HepG2 (cell line): ENCODE results near the gene VPS54. TPM values are rescaled to one million over a fixed set of nuclear protein-coding genes. Genes with fewer than 3 reads are reported as not detected.
A peak's percentile ranks its signal among the peaks of the same experiment; 100 is the strongest.

ENCODE experiments used
- ATF6 ChIP-seq: sonication (generic); formaldehyde crosslinking; conservative IDR thresholded peaks from 2 replicates; pipeline ENCODE4 v1.4.0; 2020; ENCODE audit warnings: missing genetic modification reagents
- CEBPB ChIP-seq: IDR thresholded peaks from 2 replicates; pipeline ENCODE4 v1.6.1; 2011; ENCODE audit warnings: low read depth, low read length, improper control_type of control experiment, borderline replicate concordance
- EP300 ChIP-seq, 3 experiments: sonication (generic) in 1 of 3; formaldehyde crosslinking in 1 of 3; IDR thresholded peaks; 2 replicates each; pipeline versions ENCODE4 v1.5.1 to v1.6.1; 2011 to 2020; ENCODE audit warnings: low read depth in 2 of 3, low read length in 2 of 3, borderline replicate concordance in 1 of 3, improper control_type of control experiment in 1 of 3, mild to moderate bottlenecking in 1 of 3, missing genetic modification reagents in 1 of 3, moderate library complexity in 1 of 3
- HOXD1 ChIP-seq: sonication (generic); formaldehyde crosslinking; IDR thresholded peaks from 2 replicates; pipeline ENCODE4 v1.5.0; 2020; ENCODE audit warnings: missing genetic modification reagents
- KDM3A ChIP-seq: IDR thresholded peaks from 2 replicates; pipeline ENCODE4 v1.6.1; 2018; ENCODE audit warnings: low read depth, missing compliant biosample characterization
- MTA1 ChIP-seq: sonication (generic); formaldehyde crosslinking; IDR thresholded peaks from 2 replicates; pipeline ENCODE4 v1.4.0; 2020; ENCODE audit warnings: missing genetic modification reagents, mild to moderate bottlenecking, borderline replicate concordance
- SALL1 ChIP-seq: sonication (generic); formaldehyde crosslinking; IDR thresholded peaks from 2 replicates; pipeline ENCODE4 v1.8.0; 2022; ENCODE audit warnings: mild to moderate bottlenecking, missing genetic modification reagents
- SAP130 ChIP-seq: IDR thresholded peaks from 2 replicates; pipeline ENCODE4 v1.6.1; 2016; ENCODE audit warnings: low read depth
- TARDBP ChIP-seq: sonication (generic); formaldehyde crosslinking; IDR thresholded peaks from 2 replicates; pipeline ENCODE4 v1.8.0; 2022; ENCODE audit warnings: mild to moderate bottlenecking, missing genetic modification reagents
- ZNF317 ChIP-seq: sonication (generic); formaldehyde crosslinking; IDR thresholded peaks from 2 replicates; pipeline ENCODE4 v1.5.0; 2020; ENCODE audit warnings: mild to moderate bottlenecking, missing genetic modification reagents
- ZNF501 ChIP-seq: sonication (generic); formaldehyde crosslinking; IDR thresholded peaks from 2 replicates; pipeline ENCODE4 v1.5.1; 2020; ENCODE audit warnings: mild to moderate bottlenecking, moderate library complexity, missing genetic modification reagents
- ZNF710 ChIP-seq: sonication (generic); formaldehyde crosslinking; IDR thresholded peaks from 2 replicates; pipeline ENCODE4 v1.5.0; 2020; ENCODE audit warnings: mild to moderate bottlenecking, missing genetic modification reagents, borderline replicate concordance
- ZNF775 ChIP-seq: sonication (generic); formaldehyde crosslinking; IDR thresholded peaks from 2 replicates; pipeline ENCODE4 v1.4.0; 2020; ENCODE audit warnings: missing genetic modification reagents, mild to moderate bottlenecking, moderate library complexity, borderline replicate concordance
- ZNF792 ChIP-seq: IDR thresholded peaks from 2 replicates; pipeline ENCODE4 v1.6.1; 2016
- polyA plus RNA-seq, 8 experiments: library from polyadenylated mRNA; depleted of rRNA in 3 of 8; stranded (reverse) in 7 of 8; unstranded in 1 of 8; fragments of >200 nt; fragmentation: Illumina TruSeq in 4 of 8; extraction: Trizol in 4 of 8; gene quantifications; 2 replicates each; pipeline versions ENCODE4 v1.2.1 to v1.2.3, GENCODE V29; 2011 to 2016; ENCODE audit warnings: low read depth in 4 of 8, missing spikeins in 1 of 8, mixed read lengths in 1 of 8; ENCODE audit not compliant: insufficient read depth in 1 of 8
- total RNA-seq, 5 experiments: library from RNA; depleted of rRNA; stranded (reverse); fragments of >200 nt; fragmentation: Illumina TruSeq; extraction: Trizol; gene quantifications; 2 replicates each; pipeline ENCODE4 v1.2.3, GENCODE V29; 2016; ENCODE audit warnings: low read depth in 1 of 5
- TF ChIP-seq, protein P1 (sequence below): IDR thresholded peaks from 2 replicates; pipeline ENCODE4 v1.6.1; 2018; ENCODE audit warnings: missing genetic modification reagents
- TF ChIP-seq, protein P2 (sequence below): sonication (generic); formaldehyde crosslinking; IDR thresholded peaks from 2 replicates; pipeline ENCODE4 v1.4.0; 2020; ENCODE audit warnings: missing genetic modification reagents
- TF ChIP-seq, protein P3 (sequence below): IDR thresholded peaks from 2 replicates; pipeline ENCODE4 v1.6.1; 2016; ENCODE audit warnings: mild to moderate bottlenecking
- TF ChIP-seq, protein P4 (sequence below): sonication (generic); formaldehyde crosslinking; IDR thresholded peaks from 2 replicates; pipeline ENCODE4 v1.5.0; 2020; ENCODE audit warnings: missing genetic modification reagents

The VPS54 gene
- total and polyA plus RNA-seq, 2 of the 13 experiments (the other 11 are each of a cell fraction or from before 2014, with no cell fraction given) = 64.7 to 77.5 TPM

DNA sequence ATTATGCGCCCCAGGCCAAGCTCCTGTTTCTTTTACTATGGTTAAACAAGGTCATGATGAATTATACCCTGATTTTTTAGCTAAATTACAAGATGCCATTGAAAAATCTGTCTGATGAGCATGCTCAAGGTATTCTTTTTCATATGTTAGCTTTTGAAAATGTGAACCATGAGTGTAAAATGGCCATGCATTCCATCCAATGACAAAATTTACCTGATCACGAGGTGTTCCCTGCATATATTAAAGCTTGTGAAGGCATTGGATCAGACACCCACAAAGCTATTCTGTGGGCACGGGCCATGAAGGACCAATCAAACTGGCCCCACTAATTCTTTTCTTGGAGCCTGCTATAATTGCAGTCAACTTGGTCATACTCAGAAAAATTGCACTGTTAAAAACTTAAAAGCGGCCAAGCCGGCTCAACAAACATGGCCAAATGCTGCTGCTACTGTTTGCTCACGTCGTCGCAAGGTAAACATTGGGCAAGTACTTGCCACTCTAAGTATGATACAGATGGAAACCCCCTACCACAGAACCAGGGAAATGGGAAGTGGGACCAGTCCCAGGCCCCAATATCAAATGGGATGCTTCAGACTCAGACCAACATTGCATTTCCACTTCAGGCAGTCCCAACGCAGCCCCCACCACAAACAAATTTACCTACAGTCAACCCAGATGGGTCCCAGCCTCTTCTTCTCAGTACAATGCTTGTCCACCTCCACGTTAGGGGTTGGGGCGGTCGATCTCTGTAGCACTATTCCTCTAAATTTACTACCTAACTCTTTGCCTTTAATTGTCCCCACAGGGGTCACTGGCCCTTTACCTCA lies 27.8 kb downstream of the VPS54 start (continued):
- TF ChIP-seq, protein P1, sequence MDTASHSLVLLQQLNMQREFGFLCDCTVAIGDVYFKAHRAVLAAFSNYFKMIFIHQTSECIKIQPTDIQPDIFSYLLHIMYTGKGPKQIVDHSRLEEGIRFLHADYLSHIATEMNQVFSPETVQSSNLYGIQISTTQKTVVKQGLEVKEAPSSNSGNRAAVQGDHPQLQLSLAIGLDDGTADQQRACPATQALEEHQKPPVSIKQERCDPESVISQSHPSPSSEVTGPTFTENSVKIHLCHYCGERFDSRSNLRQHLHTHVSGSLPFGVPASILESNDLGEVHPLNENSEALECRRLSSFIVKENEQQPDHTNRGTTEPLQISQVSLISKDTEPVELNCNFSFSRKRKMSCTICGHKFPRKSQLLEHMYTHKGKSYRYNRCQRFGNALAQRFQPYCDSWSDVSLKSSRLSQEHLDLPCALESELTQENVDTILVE (CRISPR knock-in tag) = peak; percentile 70; the same call in 1 of the 2 replicates
- TF ChIP-seq ZNF501 (CRISPR knock-in tag) = peak; percentile 86
- TF ChIP-seq ZNF710 (CRISPR knock-in tag) = peak; percentile 79; the same call in 1 of the 2 replicates
- TF ChIP-seq HOXD1 (CRISPR knock-in tag) = peak; percentile 78; the same call in 1 of the 2 replicates
- peak; percentile 84; the same call in 1 of the 2 replicates for TF ChIP-seq ZNF792 (CRISPR knock-in tag)
- TF ChIP-seq SAP130 (CRISPR knock-in tag) = peak; percentile 84
- TF ChIP-seq, protein P2, sequence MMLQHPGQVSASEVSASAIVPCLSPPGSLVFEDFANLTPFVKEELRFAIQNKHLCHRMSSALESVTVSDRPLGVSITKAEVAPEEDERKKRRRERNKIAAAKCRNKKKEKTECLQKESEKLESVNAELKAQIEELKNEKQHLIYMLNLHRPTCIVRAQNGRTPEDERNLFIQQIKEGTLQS (CRISPR knock-in tag) = peak; percentile 68; the same call in 1 of the 2 replicates
- TF ChIP-seq SALL1 (CRISPR knock-in tag) = peak; percentile 100
- TF ChIP-seq ZNF775 = peak; percentile 42; the same call in 1 of the 2 replicates
- peak; percentile 73; the same call in 1 of the 2 replicates for TF ChIP-seq TARDBP (CRISPR knock-in tag)
- peak; percentile 84; the same call in 1 of the 2 replicates for TF ChIP-seq KDM3A (CRISPR knock-in tag)
- TF ChIP-seq, protein P3, sequence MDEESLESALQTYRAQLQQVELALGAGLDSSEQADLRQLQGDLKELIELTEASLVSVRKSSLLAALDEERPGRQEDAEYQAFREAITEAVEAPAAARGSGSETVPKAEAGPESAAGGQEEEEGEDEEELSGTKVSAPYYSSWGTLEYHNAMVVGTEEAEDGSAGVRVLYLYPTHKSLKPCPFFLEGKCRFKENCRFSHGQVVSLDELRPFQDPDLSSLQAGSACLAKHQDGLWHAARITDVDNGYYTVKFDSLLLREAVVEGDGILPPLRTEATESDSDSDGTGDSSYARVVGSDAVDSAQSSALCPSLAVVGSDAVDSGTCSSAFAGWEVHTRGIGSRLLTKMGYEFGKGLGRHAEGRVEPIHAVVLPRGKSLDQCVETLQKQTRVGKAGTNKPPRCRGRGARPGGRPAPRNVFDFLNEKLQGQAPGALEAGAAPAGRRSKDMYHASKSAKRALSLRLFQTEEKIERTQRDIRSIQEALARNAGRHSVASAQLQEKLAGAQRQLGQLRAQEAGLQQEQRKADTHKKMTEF (CRISPR knock-in tag) = peak; percentile 77
- TF ChIP-seq ATF6 (CRISPR knock-in tag) = 0 out of 2 replicates have a peak, but pooled peaks have one; percentile 31
- peak; percentile 68; the same call in 1 of the 2 replicates for TF ChIP-seq MTA1 (CRISPR knock-in tag)
- peak; percentile 86 for TF ChIP-seq CEBPB
- TF ChIP-seq EP300 (IDR thresholded peaks at IDR 0.05; ENCODE audit: low read depth in 2 of 2, low read length in 2 of 2) = peak; percentile 75 to 96
- peak; percentile 92 for TF ChIP-seq EP300 (CRISPR knock-in tag; IDR thresholded peaks at IDR 0.05; ENCODE audit: borderline replicate concordance)
- TF ChIP-seq, protein P4, sequence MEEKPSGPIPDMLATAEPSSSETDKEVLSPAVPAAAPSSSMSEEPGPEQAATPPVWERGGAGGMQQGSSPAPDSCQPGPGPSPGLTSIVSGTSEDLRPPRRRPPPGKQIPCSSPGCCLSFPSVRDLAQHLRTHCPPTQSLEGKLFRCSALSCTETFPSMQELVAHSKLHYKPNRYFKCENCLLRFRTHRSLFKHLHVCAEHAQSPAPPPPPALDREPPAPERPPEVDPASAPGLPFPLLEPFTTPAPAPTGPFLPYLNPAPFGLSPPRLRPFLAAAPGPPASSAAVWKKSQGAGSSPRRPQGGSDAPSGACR = peak; percentile 55; the same call in 1 of the 2 replicates
- peak; percentile 79 for TF ChIP-seq ZNF317
